Panc1 (cell line): ENCODE results near the gene COMMD8. TPM values are rescaled to one million over a fixed set of nuclear protein-coding genes. Genes with fewer than 3 reads are reported as not detected.

Experiments used
- ATAC-seq: fragments of 200-7000 bp; cut with Tn5 transposase; 2 replicates; pipeline ENCODE4 v1.9.1; 2020; ENCODE audit warnings: mild to moderate bottlenecking, moderate library complexity
- BruUV-seq: library from RNA; stranded (reverse); fragments of 400-500 nt; replicated peaks from 2 replicates; lab custom pipeline; 2021; lab: Mats Ljungman, UMichigan
- CTCF ChIA-PET: fragments of 300-600 bp; sonication (Branson Sonifier 250); formaldehyde crosslinking; loops from one replicate; lab custom pipeline; 2022; ENCODE audit warnings: antibody characterized with exemption; lab: Charles Lee
- POLR2A ChIA-PET: fragments of 300-600 bp; sonication (Branson Sonifier 250); formaldehyde crosslinking; loops from one replicate; lab custom pipeline; 2022; ENCODE audit warnings: antibody characterized with exemption; lab: Charles Lee
- DNase-seq: peaks from one replicate; pipeline ENCODE4 v3.0.0-alpha.2; 2010; ENCODE audit warnings: low read depth, low spot score
- H3K27ac ChIP-seq: 2 replicates; pipeline ENCODE4 v1.5.1; 2011; ENCODE audit warnings: mild to moderate bottlenecking, low read length, inconsistent platforms
- H3K27me3 ChIP-seq: fragments of 200-500 bp; sonication (Bioruptor generic); 2 replicates; pipeline ENCODE4 v1.6.0; 2014; ENCODE audit warnings: low read length, inconsistent platforms; ENCODE audit not compliant: control insufficient read depth, insufficient read depth
- H3K36me3 ChIP-seq: fragments of 200-500 bp; sonication (Bioruptor generic); 2 replicates; pipeline ENCODE4 v1.5.1; 2014; ENCODE audit warnings: inconsistent platforms, mild to moderate bottlenecking, low read length, moderate library complexity; ENCODE audit not compliant: control insufficient read depth, insufficient read depth
- H3K4me1 ChIP-seq: 2 replicates; pipeline ENCODE4 v1.5.1; 2011; ENCODE audit warnings: inconsistent platforms, mild to moderate bottlenecking, low read length, moderate library complexity; ENCODE audit not compliant: control insufficient read depth, insufficient read depth
- H3K4me3 ChIP-seq, 2 experiments: 2 replicates each; pipeline ENCODE4 v1.5.1; 2011 to 2012; ENCODE audit warnings: low read depth in 2 of 2, low read length in 2 of 2, mild to moderate bottlenecking in 2 of 2, inconsistent platforms in 1 of 2, moderate library complexity in 1 of 2
- H3K9me3 ChIP-seq: fragments of 200-500 bp; sonication (Bioruptor generic); 2 replicates; pipeline ENCODE4 v1.5.1; 2014; ENCODE audit warnings: low read depth, mild to moderate bottlenecking, inconsistent platforms, low read length, moderate library complexity; ENCODE audit not compliant: control insufficient read depth, insufficient read depth
- CTCF ChIP-seq: fragments of 450-650 bp; IDR thresholded peaks from 2 replicates; pipeline ENCODE4 v1.5.1; 2017; ENCODE audit warnings: mild to moderate bottlenecking
- POLR2AphosphoS5 ChIP-seq: IDR thresholded peaks from 2 replicates; pipeline ENCODE4 v1.6.1; 2012; ENCODE audit warnings: mild to moderate bottlenecking, low read depth, low read length, moderate library complexity
- REST ChIP-seq, 2 experiments: IDR thresholded peaks; 2 replicates each; pipeline ENCODE4 v1.6.1; 2011 to 2012; ENCODE audit warnings: low read depth in 2 of 2, control low read depth in 1 of 2, low read length in 1 of 2, mild to moderate bottlenecking in 1 of 2, moderate library complexity in 1 of 2; ENCODE audit not compliant: insufficient read depth in 1 of 2
- SIN3A ChIP-seq: IDR thresholded peaks from 2 replicates; pipeline ENCODE4 v1.6.1; 2012; ENCODE audit warnings: low read depth, mild to moderate bottlenecking, low read length, moderate library complexity, borderline replicate concordance; ENCODE audit not compliant: insufficient read depth
- TCF7L2 ChIP-seq: IDR thresholded peaks from 2 replicates; pipeline ENCODE4 v1.6.1; 2011; ENCODE audit warnings: mild to moderate bottlenecking, low read depth, low read length, inconsistent platforms
- in situ Hi-C: cut with HindIII; loops from 2 replicates; pipeline ENCODE4 v1.10.0; 2016; ENCODE audit warnings: low sequenced_read_pairs, low pct_unique_long_range_greater_than_20kb
- intact Hi-C: fragments of 100-400 bp; cut with micrococcal nuclease; formaldehyde crosslinking; loops from one replicate; pipeline ENCODE4 v1.10.0; 2022; ENCODE audit not compliant: unreplicated experiment
- total RNA-seq: library from RNA; stranded (reverse); gene quantifications from one replicate; pipeline ENCODE4 v1.2.1, GENCODE V29; 2021; ENCODE audit not compliant: unreplicated experiment

The COMMD8 gene
- total RNA-seq, 1 experiment from 2014 or later: 22.0 TPM

GRCh38 chr4:47505666-47506065 lies 42.2 kb upstream of the COMMD8 start:
- intact Hi-C loops: no loop called here
- H3K36me3 ChIP-seq: no peaks in the 10 kb centered on the region
- no peak for ATAC-seq
- no peaks in the 10 kb centered on the region for H3K9me3 ChIP-seq
- ChIA-PET POLR2A (no interaction called here), CTCF (no interaction called here)
- no peak for TF ChIP-seq SIN3A
- TF ChIP-seq POLR2AphosphoS5: no peak
- TF ChIP-seq CTCF: no peak
- no peak for TF ChIP-seq TCF7L2
- TF ChIP-seq REST (IDR thresholded peaks at IDR 0.05; ENCODE audit: insufficient read depth in 1 of 2, low read depth in 2 of 2, low read length in 1 of 2): no peak
- no peak overlapping the region for H3K27ac ChIP-seq
- H3K27me3 ChIP-seq: no peaks in the 10 kb centered on the region
- no peak overlapping the region for H3K4me3 ChIP-seq
- no TSS peak for BruUV-seq
- no peak for DNase-seq
- in situ Hi-C loops: no loop called here
- no peaks in the 10 kb centered on the region for H3K4me1 ChIP-seq

- CTCF ChIA-PET: no interaction called here
- intact Hi-C loops (no loop called here), in situ Hi-C loops (no loop called here)
- POLR2A ChIA-PET: no interaction called here
- BruUV-seq: no TSS peak
- Histone ChIP-seq H3K4me1 (no peaks in the 10 kb centered on the region), H3K9me3 (no peaks in the 10 kb centered on the region), H3K27me3 (no peaks in the 10 kb centered on the region), H3K27ac (no peak overlapping the region), H3K36me3 (no peaks in the 10 kb centered on the region), H3K4me3 (no peak overlapping the region)
- no peak for DNase-seq
- no peak for ATAC-seq
- TF ChIP-seq SIN3A (no peak), POLR2AphosphoS5 (no peak), TCF7L2 (no peak), CTCF (no peak), REST (IDR thresholded peaks at IDR 0.05; ENCODE audit: insufficient read depth in 1 of 2, low read depth in 2 of 2, low read length in 1 of 2) (no peak)
Observed at GRCh38 chr4:47505147-47505546, 41.6 kb upstream of the COMMD8 start.
